H1 (cell line): ENCODE results near the gene HIVEP2.

Experiments
- ASH2L ChIP-seq: fragments of 200-600, 300-600 bp; sonication (generic); IDR thresholded peaks from one replicate; pipeline ENCODE4 v1.7.1; 2017; ENCODE audit warnings: low read length
- BRCA1 ChIP-seq: IDR thresholded peaks from 2 replicates; pipeline ENCODE4 v1.6.1; 2012; ENCODE audit warnings: low read depth, low read length, improper control_type of control experiment
- EP300 ChIP-seq, 2 experiments: IDR thresholded peaks; 1 replicate in 1 of 2; 2 replicates in 1 of 2; pipeline ENCODE4 v1.6.1; 2011 to 2012; ENCODE audit warnings: low read depth in 2 of 2, low read length in 2 of 2, mild to moderate bottlenecking in 2 of 2, borderline replicate concordance in 1 of 2, inconsistent platforms in 1 of 2, moderate library complexity in 1 of 2
- MAX ChIP-seq: IDR thresholded peaks from 2 replicates; pipeline ENCODE4 v1.6.1; 2012; ENCODE audit warnings: inconsistent platforms
- POLR2A ChIP-seq, 2 experiments: IDR thresholded peaks; 1 replicate in 1 of 2; 2 replicates in 1 of 2; pipeline ENCODE4 v1.6.1; 2011; ENCODE audit warnings: low read depth in 2 of 2, low read length in 2 of 2, mild to moderate bottlenecking in 2 of 2; ENCODE audit errors: control extremely low read depth in 1 of 2
- POLR2AphosphoS5 ChIP-seq: IDR thresholded peaks from 2 replicates; pipeline ENCODE4 v1.6.1; 2011; ENCODE audit warnings: low read depth, low read length
- RAD21 ChIP-seq, 2 experiments: IDR thresholded peaks in 1 of 2; conservative IDR thresholded peaks in 1 of 2; 2 replicates each; pipeline ENCODE4 v1.6.1; 2011; ENCODE audit warnings: low read depth in 2 of 2, low read length in 2 of 2, improper control_type of control experiment in 1 of 2, inconsistent platforms in 1 of 2, mild to moderate bottlenecking in 1 of 2, moderate library complexity in 1 of 2
- SP1 ChIP-seq: IDR thresholded peaks from 2 replicates; pipeline ENCODE4 v1.6.1; 2011; ENCODE audit warnings: low read depth, low read length
- TAF1 ChIP-seq: IDR thresholded peaks from 2 replicates; pipeline ENCODE4 v1.6.1; 2011; ENCODE audit warnings: mild to moderate bottlenecking, low read depth, low read length
- TAF7 ChIP-seq: optimal IDR thresholded peaks from 2 replicates; pipeline ENCODE3; 2011; ENCODE audit warnings: low read depth, mild to moderate bottlenecking, inconsistent platforms, low read length, moderate library complexity, borderline replicate concordance
- TCF12 ChIP-seq: IDR thresholded peaks from 2 replicates; pipeline ENCODE4 v1.6.1; 2011; ENCODE audit warnings: low read depth, mild to moderate bottlenecking, low read length
- TF ChIP-seq, protein P1 (sequence below), 3 experiments: IDR thresholded peaks; 1 replicate in 2 of 3; 2 replicates in 1 of 3; pipeline versions ENCODE4 v1.5.1 to v1.6.1; 2011; ENCODE audit warnings: low read length in 3 of 3, mild to moderate bottlenecking in 3 of 3, inconsistent platforms in 2 of 3, low read depth in 1 of 3, moderate library complexity in 1 of 3; ENCODE audit not compliant: insufficient read depth in 1 of 3; ENCODE audit errors: control extremely low read depth in 1 of 3

GRCh38 chr6:142903812-142904211 lies 41.2 kb downstream of the HIVEP2 start:
- TF ChIP-seq, protein P1, sequence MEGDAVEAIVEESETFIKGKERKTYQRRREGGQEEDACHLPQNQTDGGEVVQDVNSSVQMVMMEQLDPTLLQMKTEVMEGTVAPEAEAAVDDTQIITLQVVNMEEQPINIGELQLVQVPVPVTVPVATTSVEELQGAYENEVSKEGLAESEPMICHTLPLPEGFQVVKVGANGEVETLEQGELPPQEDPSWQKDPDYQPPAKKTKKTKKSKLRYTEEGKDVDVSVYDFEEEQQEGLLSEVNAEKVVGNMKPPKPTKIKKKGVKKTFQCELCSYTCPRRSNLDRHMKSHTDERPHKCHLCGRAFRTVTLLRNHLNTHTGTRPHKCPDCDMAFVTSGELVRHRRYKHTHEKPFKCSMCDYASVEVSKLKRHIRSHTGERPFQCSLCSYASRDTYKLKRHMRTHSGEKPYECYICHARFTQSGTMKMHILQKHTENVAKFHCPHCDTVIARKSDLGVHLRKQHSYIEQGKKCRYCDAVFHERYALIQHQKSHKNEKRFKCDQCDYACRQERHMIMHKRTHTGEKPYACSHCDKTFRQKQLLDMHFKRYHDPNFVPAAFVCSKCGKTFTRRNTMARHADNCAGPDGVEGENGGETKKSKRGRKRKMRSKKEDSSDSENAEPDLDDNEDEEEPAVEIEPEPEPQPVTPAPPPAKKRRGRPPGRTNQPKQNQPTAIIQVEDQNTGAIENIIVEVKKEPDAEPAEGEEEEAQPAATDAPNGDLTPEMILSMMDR (IDR thresholded peaks at IDR 0.05; ENCODE audit: control extremely low read depth in 1 of 3, insufficient read depth in 1 of 3, low read depth in 1 of 3, low read length in 3 of 3), result no peak
- no peak for TF ChIP-seq TAF1
- no peak for TF ChIP-seq POLR2AphosphoS5
- TF ChIP-seq ASH2L, result no peak
- no peak for TF ChIP-seq TCF12
- TF ChIP-seq EP300 (IDR thresholded peaks at IDR 0.05; ENCODE audit: borderline replicate concordance in 1 of 2, low read depth in 2 of 2, low read length in 2 of 2), result no peak
- no peak for TF ChIP-seq POLR2A (IDR thresholded peaks at IDR 0.05; ENCODE audit: control extremely low read depth in 1 of 2, low read depth in 2 of 2, low read length in 2 of 2)
- no peak for TF ChIP-seq SP1
- TF ChIP-seq RAD21 (IDR thresholded peaks at IDR 0.05 in 1 of 2, conservative IDR thresholded peaks at IDR 0.05 in 1 of 2; ENCODE audit: low read depth in 2 of 2, low read length in 2 of 2), result no peak
- no peak for TF ChIP-seq MAX
- TF ChIP-seq BRCA1, result no peak
- no peak for TF ChIP-seq TAF7
